GM12872 (cell line): ENCODE measurements around the gene AZI2.

ENCODE experiments used
- TF ChIP-seq, protein P1 (sequence below): IDR thresholded peaks from 3 replicates; pipeline ENCODE4 v1.5.1; 2011; ENCODE audit warnings: low read depth, mild to moderate bottlenecking, low read length, moderate library complexity; ENCODE audit not compliant: insufficient read depth

Gene AZI2

GRCh38 chr3:28300345-28300962, 48.2 kb downstream of the AZI2 start:
- TF ChIP-seq, protein P1, sequence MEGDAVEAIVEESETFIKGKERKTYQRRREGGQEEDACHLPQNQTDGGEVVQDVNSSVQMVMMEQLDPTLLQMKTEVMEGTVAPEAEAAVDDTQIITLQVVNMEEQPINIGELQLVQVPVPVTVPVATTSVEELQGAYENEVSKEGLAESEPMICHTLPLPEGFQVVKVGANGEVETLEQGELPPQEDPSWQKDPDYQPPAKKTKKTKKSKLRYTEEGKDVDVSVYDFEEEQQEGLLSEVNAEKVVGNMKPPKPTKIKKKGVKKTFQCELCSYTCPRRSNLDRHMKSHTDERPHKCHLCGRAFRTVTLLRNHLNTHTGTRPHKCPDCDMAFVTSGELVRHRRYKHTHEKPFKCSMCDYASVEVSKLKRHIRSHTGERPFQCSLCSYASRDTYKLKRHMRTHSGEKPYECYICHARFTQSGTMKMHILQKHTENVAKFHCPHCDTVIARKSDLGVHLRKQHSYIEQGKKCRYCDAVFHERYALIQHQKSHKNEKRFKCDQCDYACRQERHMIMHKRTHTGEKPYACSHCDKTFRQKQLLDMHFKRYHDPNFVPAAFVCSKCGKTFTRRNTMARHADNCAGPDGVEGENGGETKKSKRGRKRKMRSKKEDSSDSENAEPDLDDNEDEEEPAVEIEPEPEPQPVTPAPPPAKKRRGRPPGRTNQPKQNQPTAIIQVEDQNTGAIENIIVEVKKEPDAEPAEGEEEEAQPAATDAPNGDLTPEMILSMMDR, result no peak

GRCh38 chr3:28299705-28300104, 48.9 kb downstream of the AZI2 start:
- TF ChIP-seq, protein P1, result no peak

- TF ChIP-seq, protein P1, result no peak
Observed at GRCh38 chr3:28295898-28296490, 52.6 kb downstream of the AZI2 start.

DNA sequence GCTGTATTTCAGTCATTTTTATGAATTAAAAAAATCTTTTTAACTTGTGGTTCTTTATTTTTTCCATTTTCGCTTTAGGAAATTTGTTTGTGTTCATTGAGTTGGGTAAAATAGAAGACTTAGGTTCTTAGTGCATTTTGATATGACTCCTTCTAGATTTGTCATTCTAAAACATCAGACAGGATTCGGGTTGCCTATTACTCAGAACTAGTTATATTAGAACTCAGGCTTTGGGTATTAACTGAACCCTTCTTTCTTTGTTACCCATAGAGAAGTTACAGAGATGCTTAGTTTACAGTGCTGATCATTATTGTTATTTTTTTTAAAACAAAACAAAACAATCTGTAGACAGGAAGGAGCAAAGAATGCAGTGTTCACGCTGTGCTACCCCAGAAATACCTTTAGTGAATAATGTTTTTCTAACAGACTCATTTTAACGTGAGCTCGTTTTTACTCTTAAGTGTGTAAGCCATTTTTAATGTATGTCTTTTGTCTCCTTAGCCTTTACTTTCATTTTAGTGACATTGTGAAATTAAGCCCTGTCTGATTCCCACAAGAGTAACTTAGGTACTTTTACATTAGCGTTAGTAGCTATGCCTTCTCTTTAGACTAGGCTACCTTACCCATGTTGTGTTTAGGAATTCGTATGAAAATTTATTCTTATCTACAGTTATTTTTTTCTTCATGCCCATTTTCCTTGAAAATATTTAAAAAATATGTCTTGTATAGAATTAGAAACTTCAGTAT, 53.8 kb downstream of the AZI2 start:
- TF ChIP-seq, protein P1, result no peak

DNA sequence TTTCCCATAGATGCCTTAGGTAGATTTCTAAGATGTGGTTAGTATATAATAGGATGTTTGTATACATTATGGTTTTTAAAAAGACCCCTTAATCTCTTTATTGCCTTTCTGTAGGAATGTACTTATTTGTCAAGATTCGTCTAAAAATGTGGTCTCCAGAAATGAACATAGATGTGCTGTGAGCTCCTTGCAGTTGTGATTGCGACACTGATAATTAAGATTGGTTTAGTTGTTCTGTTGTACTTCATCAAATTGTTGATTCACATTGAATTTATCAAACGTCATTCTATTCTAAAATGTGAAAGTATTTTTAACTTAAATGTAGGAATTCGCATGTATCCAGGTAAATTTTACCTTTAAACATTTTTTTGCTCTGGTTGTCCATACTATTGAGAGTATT, 56.0 kb downstream of the AZI2 start:
- TF ChIP-seq, protein P1, result no peak

GRCh38 chr3:28291577-28291976, 57.0 kb downstream of the AZI2 start:
- TF ChIP-seq, protein P1, result no peak

- TF ChIP-seq, protein P1, result no peak
Observed at GRCh38 chr3:28290863-28291300, 57.7 kb downstream of the AZI2 start.
